SH-SY5Y (cell line): Measurements from ENCODE around the gene RFC4.

Source experiments
- GATA2 ChIP-seq: IDR thresholded peaks from 2 replicates; pipeline ENCODE4 v1.6.1; 2011; ENCODE audit warnings: mild to moderate bottlenecking, low read depth, low read length
- GATA3 ChIP-seq: IDR thresholded peaks from 2 replicates; pipeline ENCODE4 v1.6.1; 2011; ENCODE audit warnings: low read depth, mild to moderate bottlenecking, low read length, moderate library complexity

RFC4 gene

DNA sequence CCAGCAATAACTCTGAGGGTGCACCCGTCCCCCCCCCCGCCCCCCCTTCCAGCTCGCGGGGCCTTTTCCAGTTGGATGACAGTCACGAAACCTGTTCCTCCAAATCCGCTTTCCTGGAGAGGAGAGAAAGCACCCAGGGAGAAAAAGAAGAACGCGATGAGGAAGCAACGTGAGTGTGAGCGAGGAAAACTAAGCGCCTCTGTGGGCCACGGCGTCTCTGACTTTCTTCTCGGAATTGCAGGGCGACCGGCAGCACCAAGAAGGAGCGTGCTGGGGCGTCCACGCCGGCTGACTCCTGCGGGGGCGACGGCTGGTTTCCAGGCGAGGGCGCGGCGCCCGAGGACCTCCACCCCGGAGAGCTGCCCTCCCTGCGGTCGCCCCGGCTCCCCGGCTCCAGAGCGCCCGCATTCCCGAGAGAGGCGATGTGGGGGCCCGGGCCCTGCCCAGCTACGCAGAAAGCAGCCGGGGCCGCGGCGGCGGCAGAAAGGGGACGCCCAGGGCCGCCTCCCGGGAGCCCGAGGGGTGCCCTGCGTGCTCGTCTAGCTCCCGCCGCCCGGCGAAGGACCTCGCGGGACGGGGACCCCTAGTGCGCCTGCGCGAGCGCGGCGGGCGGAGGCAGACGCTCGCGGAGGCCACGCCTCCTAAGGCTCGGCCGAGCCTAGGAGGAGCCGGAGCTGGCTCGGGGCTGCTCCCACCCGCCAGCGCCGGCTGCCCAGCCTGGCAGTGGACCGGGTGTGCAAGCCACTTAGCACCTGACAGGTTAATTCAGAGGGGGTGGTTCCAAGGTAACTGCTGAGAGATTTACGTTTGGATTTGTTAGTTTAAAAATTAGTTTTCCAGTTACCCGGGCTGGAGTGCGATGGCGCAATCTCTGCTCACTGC is 20.9 kb upstream of the RFC4 start:
- TF ChIP-seq GATA2, result no peak
- TF ChIP-seq GATA3, result no peak

DNA sequence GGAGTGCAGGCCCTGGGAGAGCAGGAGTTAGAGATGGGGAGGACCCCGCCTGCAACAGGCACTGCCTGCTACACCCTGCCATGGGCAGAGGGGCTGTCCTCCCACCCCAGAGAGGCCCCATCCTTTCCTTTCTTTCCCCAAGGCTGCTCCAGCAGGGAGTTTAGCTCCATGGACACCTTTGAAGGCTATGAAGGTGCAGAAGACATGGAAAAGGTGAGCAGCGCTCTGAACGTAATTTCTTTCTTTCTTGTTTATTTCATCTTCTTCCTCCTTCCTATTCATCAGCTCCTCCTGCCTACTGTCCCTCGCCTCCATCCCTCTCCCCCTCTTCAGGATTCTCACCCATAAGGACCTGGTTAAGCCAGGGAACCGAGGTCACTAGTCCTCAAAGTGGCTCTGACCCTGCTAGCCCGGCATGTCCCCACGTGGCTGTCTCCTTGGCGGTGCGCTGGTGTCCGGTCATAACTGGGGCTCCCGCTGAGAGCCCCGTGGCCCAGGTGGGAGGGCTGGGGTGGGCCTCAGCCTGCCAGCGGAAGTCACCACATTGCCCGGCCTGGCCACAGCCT is 20.2 kb upstream of the RFC4 start:
- TF ChIP-seq GATA2, result no peak
- TF ChIP-seq GATA3, result no peak

DNA sequence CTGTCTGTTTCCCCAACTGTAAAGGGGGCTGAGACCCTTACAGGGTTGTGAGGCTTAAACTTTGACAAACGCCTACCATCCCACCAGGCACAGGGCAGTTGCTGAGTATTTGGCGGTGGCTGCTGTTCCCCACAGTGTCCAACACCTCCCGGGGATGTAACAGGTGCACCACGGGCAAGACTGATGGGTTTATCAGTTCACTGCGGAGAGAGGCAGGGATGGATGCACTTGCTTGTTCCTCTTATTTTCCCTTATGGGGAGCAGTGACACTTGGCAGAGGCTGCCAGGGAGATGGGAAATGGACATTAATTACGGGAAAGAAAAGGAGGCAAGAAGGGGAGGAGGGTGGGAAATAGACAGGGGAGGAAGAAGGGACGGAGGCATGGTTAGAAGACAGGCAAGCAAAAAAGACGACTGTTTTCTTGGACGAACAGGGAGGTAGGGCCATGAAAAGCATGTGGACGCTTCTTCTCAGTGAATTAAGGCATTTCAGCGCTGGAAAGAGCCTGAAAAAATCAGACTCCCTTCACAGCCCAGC is 19.7 kb upstream of the RFC4 start:
- TF ChIP-seq GATA2, result no peak
- TF ChIP-seq GATA3, result no peak

DNA sequence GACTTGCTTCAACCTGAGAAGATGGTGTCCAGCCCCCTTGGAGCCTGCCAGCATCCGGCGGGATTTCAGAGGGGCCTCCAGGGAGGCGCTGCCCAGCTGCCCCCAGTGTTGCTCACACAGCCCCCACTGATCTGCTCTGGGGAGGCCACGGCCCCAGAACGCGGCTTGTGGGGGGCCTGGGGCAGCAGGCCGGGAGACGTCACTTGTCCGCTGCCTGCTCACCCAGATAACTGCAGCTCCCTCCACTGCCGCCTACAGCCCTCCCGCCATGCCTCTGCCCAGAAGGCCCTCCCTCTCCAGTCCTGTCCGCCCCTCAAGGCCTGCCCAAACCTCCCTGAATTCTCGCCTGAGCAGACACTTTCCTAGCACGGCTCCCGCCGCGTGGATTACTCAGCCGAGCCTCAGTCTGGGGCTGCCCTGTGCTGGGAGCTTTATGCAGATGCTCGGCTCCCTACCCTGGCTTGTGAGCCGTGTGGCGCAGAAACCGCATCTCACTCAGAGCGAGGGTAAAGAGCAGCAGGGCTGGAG is 19.1 kb upstream of the RFC4 start:
- TF ChIP-seq GATA2, result no peak
- TF ChIP-seq GATA3, result no peak

DNA sequence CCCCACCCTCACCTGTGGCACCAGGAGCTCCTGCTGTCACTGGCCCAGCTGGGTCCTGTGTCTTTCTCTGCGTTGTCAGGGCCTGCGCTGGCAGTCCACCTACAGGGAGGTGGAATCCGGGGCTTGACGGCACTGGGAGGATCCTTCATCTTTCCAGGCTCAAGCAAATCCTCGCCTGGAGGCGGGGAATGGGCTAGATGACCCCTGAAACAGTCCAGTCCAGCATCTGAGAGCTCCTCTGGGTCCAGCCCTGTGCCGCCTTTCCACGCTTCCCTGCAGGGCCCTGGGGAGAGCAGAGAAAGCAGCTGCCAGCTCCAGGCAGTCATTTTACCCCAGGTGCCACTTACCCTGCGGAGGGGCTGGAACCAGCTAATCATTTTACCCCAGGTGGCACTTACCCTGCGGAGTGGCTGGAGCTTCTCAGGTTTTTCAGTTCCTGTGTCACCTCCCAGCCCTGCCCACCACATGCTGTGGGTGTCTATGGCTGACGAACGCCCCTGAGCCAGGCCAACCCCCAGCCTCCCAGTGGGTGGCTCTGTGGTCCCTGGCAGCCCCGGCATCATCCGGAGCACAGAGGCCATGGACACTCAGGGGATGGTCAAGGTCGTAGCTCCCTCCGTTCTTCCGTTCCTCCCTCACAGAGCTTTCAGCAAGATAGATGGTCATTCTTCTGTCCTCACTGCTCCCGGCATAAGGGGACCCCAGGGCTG is 18.3 kb upstream of the RFC4 start:
- no peak for TF ChIP-seq GATA3
- no peak for TF ChIP-seq GATA2

DNA sequence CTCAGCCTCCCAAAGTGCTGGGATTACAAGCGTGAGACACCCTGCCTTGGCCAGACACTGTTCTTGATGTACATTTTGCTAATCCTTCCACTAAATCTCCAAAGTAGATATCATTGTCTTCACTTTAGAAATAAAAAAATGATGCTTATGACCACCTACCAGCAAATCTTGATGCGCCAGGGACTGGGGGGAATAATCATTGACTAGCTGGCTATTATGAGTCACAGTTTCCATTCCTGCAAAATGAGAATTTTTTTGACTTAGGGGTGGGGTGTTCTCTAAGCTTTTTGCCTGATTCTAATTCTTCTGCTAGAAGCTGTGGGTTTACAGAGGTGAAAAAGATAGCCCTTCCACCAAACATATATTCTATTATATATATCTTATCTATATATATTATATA is 17.1 kb upstream of the RFC4 start:
- TF ChIP-seq GATA3, result no peak
- TF ChIP-seq GATA2, result no peak

DNA sequence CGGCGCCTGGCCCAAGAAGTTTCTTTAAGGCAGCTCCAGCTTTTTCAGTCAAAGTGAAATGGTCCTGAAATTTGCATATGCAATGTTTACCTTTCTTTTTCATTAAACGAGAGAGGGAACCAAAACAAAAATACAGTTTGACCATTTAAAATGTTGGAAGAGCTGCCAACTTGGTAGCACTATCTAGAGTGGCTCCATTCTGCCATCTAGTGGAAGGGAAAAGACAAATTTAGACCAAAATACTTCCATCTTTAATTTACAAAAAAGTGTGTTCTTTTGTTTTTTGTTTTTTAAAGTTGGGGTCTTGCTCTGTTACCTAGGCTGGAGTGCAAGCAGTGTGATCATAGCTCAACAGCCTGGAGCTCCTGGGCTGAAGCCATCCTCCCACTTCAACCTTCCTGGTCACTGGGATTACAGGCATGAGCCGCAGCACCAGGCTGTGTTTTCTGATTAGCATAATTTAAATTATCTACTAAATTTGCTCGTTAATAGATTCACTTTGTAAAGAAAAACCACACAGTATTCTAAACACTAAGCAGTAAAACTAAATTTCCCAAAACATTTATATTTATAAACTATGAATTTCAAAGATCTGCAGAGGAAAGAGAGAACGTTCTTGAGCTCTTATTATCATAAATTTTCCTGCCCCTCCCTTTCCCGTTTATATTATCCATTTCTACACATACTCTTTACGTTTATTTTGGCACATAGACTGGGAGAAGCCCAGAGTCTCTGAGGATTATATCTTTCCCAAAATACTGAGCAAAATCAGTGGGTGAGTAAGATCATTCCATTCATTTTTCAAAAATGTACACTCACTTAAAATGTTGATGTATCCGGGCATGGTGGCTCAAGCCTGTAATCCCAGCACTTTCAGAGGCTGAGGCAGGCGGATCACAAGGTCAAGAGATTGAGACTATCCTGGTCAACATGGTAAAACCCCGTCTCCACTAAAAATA is 15.4 kb upstream of the RFC4 start:
- no peak for TF ChIP-seq GATA3
- no peak for TF ChIP-seq GATA2

DNA sequence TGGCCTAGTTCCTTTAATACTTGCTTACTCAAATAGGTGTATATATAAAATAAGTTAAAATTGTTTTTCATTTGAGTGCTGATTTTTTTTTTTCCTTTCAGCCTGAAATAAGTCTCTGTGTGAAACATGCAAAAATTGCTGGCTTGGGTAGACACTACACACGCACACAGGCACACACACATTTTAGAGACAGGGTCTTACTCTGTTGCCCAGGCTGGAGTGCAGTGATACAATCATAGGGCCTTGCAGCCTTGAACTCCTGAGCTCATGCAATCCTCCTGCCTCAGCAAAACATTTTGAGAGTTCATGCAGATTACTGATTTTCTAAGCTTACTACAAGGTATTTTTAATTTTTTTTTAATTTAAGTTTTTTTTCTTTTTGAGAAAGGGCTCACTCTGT is 12.7 kb upstream of the RFC4 start:
- TF ChIP-seq GATA3, result no peak
- no peak for TF ChIP-seq GATA2

DNA sequence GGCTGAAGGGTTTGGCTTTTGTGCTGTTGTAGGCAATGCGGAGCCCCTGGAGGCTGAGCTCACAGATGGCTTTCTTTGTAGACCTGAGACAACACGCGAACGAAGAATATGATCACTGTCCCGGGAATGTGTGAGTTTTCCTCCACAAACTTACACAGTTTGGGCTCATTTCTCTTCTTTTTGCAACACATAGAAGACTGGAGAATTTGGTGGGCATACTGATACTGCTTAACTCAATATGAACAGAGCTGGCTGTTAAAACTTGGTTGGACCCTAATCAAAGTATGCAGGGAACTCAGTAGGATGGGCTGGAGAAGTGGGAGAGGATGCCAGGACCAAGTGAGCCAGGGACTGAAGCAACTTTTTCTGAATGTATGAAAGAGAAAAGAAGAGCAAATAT is 12.2 kb upstream of the RFC4 start:
- no peak for TF ChIP-seq GATA3

DNA sequence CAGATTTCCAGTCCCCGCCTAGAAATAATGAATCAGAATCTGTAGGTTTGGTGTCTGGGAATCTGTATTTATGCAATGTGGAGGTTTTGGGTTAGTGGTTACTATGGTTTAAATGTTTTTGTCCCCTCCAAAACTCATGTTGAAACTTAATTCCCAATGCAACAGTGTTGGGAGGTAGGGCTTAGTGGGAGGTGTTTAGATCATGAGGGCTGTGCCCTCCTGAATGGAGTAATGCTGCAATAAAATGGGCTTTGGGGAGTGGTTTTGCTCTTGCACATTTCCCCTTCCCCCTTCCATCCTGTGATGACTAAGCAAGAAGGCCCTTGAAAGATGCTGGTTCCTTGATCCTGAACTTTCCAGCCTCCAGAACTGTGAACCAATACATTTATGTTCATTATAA is 9.2 kb upstream of the RFC4 start:
- TF ChIP-seq GATA3, result no peak
- TF ChIP-seq GATA2, result no peak

DNA sequence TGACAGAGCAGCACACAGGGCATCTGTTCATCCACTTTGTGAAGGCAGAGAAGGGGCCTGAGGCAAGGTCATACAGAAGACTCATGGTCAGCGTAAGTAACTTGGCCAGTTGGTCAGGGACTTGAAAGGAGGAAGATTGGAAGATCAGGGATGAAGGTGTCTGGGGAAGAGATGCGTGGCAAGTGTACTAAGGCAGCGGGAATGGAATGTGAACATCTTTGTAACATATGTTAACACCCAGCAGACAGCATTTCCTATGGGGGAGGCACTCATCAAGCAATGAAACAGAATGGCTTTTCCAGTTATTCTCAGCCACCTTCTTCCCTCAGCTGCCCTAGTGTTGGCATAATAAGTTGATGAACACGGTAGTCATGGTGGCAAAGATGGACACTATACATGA is 7.8 kb upstream of the RFC4 start:
- TF ChIP-seq GATA2 (no peak), GATA3 (no peak)

DNA sequence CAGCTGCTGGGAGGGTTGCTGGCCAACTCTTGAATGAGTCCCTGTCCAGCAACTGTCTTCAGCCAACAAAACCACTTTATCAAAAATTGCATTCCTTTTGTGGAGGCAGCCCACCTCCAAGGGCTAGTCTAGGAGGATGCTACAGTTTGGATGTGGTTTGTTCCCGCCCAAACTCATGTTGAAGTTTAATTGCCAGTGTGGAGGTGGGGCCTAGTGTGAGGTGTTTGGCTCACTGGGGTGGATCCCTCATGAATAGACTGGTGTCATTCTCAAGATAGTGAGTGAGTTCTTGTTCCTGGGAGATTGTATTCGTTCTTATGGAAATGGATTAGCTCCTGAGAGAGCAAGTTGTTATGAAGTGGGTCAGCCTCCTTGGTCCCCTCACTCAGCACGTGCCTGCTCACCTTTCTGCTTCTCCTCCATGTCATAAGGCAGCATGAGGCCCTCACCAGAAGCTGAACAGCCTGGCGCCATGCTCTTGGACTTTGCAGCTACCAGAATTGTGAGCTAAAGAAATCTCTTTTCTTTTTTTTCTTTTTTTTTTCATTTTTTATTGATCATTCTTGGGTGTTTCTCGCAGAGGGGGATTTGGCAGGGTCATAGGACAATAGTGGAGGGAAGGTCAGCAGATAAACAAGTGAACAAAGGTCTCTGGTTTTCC is 4.2 kb upstream of the RFC4 start:
- TF ChIP-seq GATA2 (no peak), GATA3 (no peak)

DNA sequence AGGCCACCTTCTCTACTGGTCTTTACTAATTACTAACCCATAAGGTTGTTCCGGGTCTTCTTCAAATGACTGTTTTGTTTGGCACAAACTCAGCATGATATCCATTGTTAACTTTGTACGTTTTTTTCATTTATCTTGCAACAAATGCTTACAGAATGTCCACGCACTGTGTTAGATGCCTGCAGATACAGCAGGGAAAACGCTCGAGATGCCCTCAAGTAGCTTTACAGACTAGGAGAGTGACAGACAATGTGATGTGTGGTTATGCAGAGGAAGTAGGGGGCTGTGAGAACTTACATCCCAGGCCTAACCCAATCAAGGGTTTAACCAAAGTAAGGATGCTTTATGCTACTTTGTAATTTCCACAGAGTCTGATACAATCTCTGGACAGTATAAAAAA is 949 bp upstream of the RFC4 start:
- TF ChIP-seq GATA2 (no peak), GATA3 (no peak)

DNA sequence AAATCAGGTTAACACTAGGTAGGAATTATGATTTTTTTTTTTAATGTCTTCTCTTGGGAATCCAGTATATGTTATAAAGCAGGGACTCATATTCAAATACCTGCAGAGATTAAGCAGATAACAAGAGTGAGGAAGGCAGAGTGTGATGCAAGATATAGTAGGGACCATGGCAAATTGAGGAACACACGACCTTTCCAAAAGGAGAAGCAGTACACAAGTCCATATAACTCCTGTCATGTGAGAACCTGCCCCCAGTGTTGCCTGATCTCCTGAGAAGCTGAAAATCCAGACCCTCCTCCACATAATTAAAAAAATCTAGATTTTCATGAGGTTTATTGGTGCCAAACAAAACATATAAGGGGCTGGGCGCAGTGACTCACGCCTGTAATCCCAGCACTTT is 3.6 kb downstream of the RFC4 start:
- TF ChIP-seq GATA2, result no peak
- TF ChIP-seq GATA3, result no peak
